Kidney epithelial cell (primary cell): ENCODE measurements around the gene LMNA. TPM values are rescaled to one million over a fixed set of nuclear protein-coding genes. Genes with fewer than 3 reads are reported as not detected.

Source experiments
- DNase-seq: peaks from one replicate; pipeline ENCODE4 v3.0.0-alpha.2; 2010; ENCODE audit warnings: low read depth
- H3K27me3 ChIP-seq: 2 replicates; pipeline ENCODE4 v1.6.0; 2011; ENCODE audit warnings: low read length; ENCODE audit not compliant: control insufficient read depth, insufficient read depth
- H3K36me3 ChIP-seq: 2 replicates; pipeline ENCODE4 v1.5.1; 2011; ENCODE audit warnings: low read length; ENCODE audit not compliant: control insufficient read depth, insufficient read depth
- H3K4me3 ChIP-seq: 2 replicates; pipeline ENCODE4 v1.5.1; 2011; ENCODE audit warnings: low read depth, mild to moderate bottlenecking, control low read depth, low read length
- CTCF ChIP-seq: IDR thresholded peaks from 2 replicates; pipeline ENCODE4 v1.5.1; 2011; ENCODE audit warnings: mild to moderate bottlenecking, moderate library complexity, low read length, control low read depth, inconsistent platforms; ENCODE audit not compliant: insufficient read depth, poor library complexity, severe bottlenecking
- total RNA-seq: library from RNA; depleted of rRNA; stranded (reverse); fragments of >200 nt; gene quantifications from 2 replicates; pipeline ENCODE4 v1.2.3, GENCODE V29; 2015

LMNA gene
- total RNA-seq, 1 donor from 2014 or later = 280 TPM

GRCh38 chr1:156164125-156164831 is 49.8 kb downstream of the LMNA start:
- H3K4me3 ChIP-seq = no peak overlapping the region
- DNase-seq = no peak

GRCh38 chr1:156165083-156165482 is 50.6 kb downstream of the LMNA start:
- Histone ChIP-seq H3K27me3 (no peaks in the 10 kb centered on the region), H3K36me3 (no peaks in the 10 kb centered on the region), H3K4me3 (no peak overlapping the region)
- DNase-seq = no peak
- no peak for TF ChIP-seq CTCF

More at GRCh38 chr1:156164125-156164831, 49.8 kb downstream of the LMNA start:
- Histone ChIP-seq H3K27me3 (no peaks in the 10 kb centered on the region), H3K36me3 (no peaks in the 10 kb centered on the region)
- no peak for TF ChIP-seq CTCF

GRCh38 chr1:156167536-156167935 is 53.0 kb downstream of the LMNA start:
- DNase-seq = no peak
- Histone ChIP-seq H3K36me3 (no peaks in the 10 kb centered on the region), H3K4me3 (no peak overlapping the region), H3K27me3 (no peaks in the 10 kb centered on the region)
- no peak for TF ChIP-seq CTCF

- no peak overlapping the region for H3K4me3 ChIP-seq
- DNase-seq = no peak
Measured at GRCh38 chr1:156172696-156173470, 58.4 kb downstream of the LMNA start.

GRCh38 chr1:156176610-156177210 is 62.2 kb downstream of the LMNA start:
- TF ChIP-seq CTCF = no peak
- Histone ChIP-seq H3K4me3 (no peak overlapping the region), H3K27me3 (no peaks in the 10 kb centered on the region), H3K36me3 (no peaks in the 10 kb centered on the region)
- no peak for DNase-seq

More at GRCh38 chr1:156172696-156173470, 58.4 kb downstream of the LMNA start:
- Histone ChIP-seq H3K27me3 (no peaks in the 10 kb centered on the region), H3K36me3 (no peaks in the 10 kb centered on the region)
- TF ChIP-seq CTCF = no peak
